ENCODE measurements around the gene MRPL36. TPM values are rescaled to one million over a fixed set of nuclear protein-coding genes. Genes with fewer than 3 reads are reported as not detected.
"Not testable (repeated sequence)": the region's sequence is repeated elsewhere in the genome, so short reads cannot be mapped to it uniquely, and the experiment has no call there.

MRPL36 gene
- total RNA-seq, 4 donors from 2014 or later: 44.6 to 54.9 (median 49.3) TPM

- intact Hi-C loops (cut with DNase I): no loop called here
- Histone ChIP-seq H3K27ac (no peak overlapping the region), H3K27me3 (no peaks in the 10 kb centered on the region), H3K4me1 (no peaks in the 10 kb centered on the region), H3K9me3 (no peaks in the 10 kb centered on the region), H3K4me3 (no peak overlapping the region), H3K36me3 (peaks cover 31 to 100% (median 47%) of the 10 kb centered on the region in 3 donors)
- TF ChIP-seq, protein P1, sequence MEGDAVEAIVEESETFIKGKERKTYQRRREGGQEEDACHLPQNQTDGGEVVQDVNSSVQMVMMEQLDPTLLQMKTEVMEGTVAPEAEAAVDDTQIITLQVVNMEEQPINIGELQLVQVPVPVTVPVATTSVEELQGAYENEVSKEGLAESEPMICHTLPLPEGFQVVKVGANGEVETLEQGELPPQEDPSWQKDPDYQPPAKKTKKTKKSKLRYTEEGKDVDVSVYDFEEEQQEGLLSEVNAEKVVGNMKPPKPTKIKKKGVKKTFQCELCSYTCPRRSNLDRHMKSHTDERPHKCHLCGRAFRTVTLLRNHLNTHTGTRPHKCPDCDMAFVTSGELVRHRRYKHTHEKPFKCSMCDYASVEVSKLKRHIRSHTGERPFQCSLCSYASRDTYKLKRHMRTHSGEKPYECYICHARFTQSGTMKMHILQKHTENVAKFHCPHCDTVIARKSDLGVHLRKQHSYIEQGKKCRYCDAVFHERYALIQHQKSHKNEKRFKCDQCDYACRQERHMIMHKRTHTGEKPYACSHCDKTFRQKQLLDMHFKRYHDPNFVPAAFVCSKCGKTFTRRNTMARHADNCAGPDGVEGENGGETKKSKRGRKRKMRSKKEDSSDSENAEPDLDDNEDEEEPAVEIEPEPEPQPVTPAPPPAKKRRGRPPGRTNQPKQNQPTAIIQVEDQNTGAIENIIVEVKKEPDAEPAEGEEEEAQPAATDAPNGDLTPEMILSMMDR (IDR thresholded peaks at IDR 0.05): no peak
- TF ChIP-seq POLR2A (IDR thresholded peaks at IDR 0.05): no peak
- WGBS, 2 donors: 86 to 87% methylated on average over 5 of the region's 5 CpGs
- no peak for DNase-seq
These were observed 19.1 kb upstream of the MRPL36 start for GRCh38 chr5:1818784-1819183.

- no peaks in the 10 kb centered on the region for H3K4me1 ChIP-seq
- peaks cover 31 to 100% (median 51%) of the 10 kb centered on the region in 3 donors for H3K36me3 ChIP-seq
- DNase-seq: no peak
- 86 to 88% methylated on average over 15 of the region's 15 CpGs for WGBS, 2 donors
- TF ChIP-seq POLR2A (IDR thresholded peaks at IDR 0.05): no peak
- TF ChIP-seq, protein P1 (IDR thresholded peaks at IDR 0.05): no peak
- H3K9me3 ChIP-seq: no peaks in the 10 kb centered on the region
- H3K27ac ChIP-seq: no peak overlapping the region
- H3K27me3 ChIP-seq: no peaks in the 10 kb centered on the region
- H3K4me3 ChIP-seq: no peak overlapping the region
- intact Hi-C loops (cut with DNase I): no loop called here
These were observed 17.8 kb upstream of the MRPL36 start for GRCh38 chr5:1817261-1818043.

- H3K27ac ChIP-seq; intact Hi-C loops (cut with DNase I); H3K27me3 ChIP-seq; H3K4me3 ChIP-seq; DNase-seq; H3K9me3 ChIP-seq; H3K4me1 ChIP-seq: not testable (repeated sequence)
- WGBS, 2 donors: 94 to 98% methylated on average over 18 of the region's 18 CpGs
- peaks cover 36 to 100% (median 44%) of the 10 kb centered on the region in 3 donors for H3K36me3 ChIP-seq
These were observed 17.0 kb upstream of the MRPL36 start for GRCh38 chr5:1816495-1817089.

- H3K36me3 ChIP-seq: peaks cover 32 to 100% (median 46%) of the 10 kb centered on the region in 3 donors
- no peak for TF ChIP-seq POLR2A (IDR thresholded peaks at IDR 0.05)
- TF ChIP-seq, protein P1 (IDR thresholded peaks at IDR 0.05): no peak
- no peaks in the 10 kb centered on the region for H3K4me1 ChIP-seq
- no peaks in the 10 kb centered on the region for H3K9me3 ChIP-seq
- intact Hi-C loops (cut with DNase I): no loop called here
- H3K4me3 ChIP-seq: no peak overlapping the region
- no peak for DNase-seq
- 87 to 92% methylated on average over 15 to 16 of the region's 17 CpGs for WGBS, 2 donors
- no peaks in the 10 kb centered on the region for H3K27me3 ChIP-seq
- no peak overlapping the region for H3K27ac ChIP-seq
These were observed 16.2 kb upstream of the MRPL36 start for GRCh38 chr5:1815881-1816292.

- no peaks in the 10 kb centered on the region for H3K9me3 ChIP-seq
- intact Hi-C loops (cut with DNase I): no loop called here
- TF ChIP-seq, protein P1 (IDR thresholded peaks at IDR 0.05): no peak
- no peak for TF ChIP-seq POLR2A (IDR thresholded peaks at IDR 0.05)
- H3K27ac ChIP-seq: no peak overlapping the region
- H3K27me3 ChIP-seq: no peaks in the 10 kb centered on the region
- H3K36me3 ChIP-seq: peaks cover 30 to 100% (median 46%) of the 10 kb centered on the region in 3 donors
- WGBS, 2 donors: 93% methylated on average over 12 to 15 of the region's 18 CpGs
- no peaks in the 10 kb centered on the region for H3K4me1 ChIP-seq
- no peak for DNase-seq
- no peak overlapping the region for H3K4me3 ChIP-seq
These were observed 15.6 kb upstream of the MRPL36 start for GRCh38 chr5:1815071-1815786.
